ENCODE results near the gene SCN4B. TPM values are rescaled to one million over a fixed set of nuclear protein-coding genes. Genes with fewer than 3 reads are reported as not detected.

The SCN4B gene
- total RNA-seq, 4 donors from 2014 or later: 0.35 to 8.3 (median 1.4) TPM

DNA sequence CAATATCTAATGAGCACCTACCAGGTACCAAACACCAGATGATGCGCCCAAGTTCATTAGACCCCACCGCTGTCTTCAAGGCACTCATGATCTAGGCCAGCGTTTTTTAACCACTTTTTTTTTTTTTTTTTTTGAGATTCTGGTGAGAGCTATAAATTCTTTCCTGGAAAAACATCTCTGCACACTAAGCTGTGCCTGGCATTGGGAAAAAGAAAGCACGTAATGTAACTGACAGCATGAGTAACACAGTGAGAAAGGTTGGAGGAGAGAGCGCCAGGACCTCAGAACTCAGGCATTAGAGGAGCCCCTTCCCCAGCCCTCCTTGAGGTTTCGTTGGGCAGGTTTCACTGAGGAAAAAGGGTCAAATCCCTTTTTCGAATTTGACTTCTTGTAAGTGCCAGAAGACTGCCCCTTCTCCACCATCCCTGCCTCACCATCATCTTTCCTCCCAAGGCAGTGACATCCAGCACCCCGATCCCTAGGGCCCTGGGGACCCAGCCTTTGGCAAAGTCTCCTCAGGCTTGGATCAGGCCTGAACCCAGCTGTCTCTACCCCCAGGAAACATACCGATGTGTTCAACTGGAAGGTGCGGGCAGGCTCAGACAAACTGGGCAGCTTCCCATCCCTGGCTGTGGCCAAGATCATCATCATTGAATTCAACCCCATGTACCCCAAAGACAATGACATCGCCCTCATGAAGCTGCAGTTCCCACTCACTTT is 39.8 kb downstream of the SCN4B start:
- peaks cover 0 to 32% (median 0%) of the 10 kb centered on the region in 3 donors for H3K36me3 ChIP-seq
- H3K4me3 ChIP-seq: no peak overlapping the region
- TF ChIP-seq, protein P1, sequence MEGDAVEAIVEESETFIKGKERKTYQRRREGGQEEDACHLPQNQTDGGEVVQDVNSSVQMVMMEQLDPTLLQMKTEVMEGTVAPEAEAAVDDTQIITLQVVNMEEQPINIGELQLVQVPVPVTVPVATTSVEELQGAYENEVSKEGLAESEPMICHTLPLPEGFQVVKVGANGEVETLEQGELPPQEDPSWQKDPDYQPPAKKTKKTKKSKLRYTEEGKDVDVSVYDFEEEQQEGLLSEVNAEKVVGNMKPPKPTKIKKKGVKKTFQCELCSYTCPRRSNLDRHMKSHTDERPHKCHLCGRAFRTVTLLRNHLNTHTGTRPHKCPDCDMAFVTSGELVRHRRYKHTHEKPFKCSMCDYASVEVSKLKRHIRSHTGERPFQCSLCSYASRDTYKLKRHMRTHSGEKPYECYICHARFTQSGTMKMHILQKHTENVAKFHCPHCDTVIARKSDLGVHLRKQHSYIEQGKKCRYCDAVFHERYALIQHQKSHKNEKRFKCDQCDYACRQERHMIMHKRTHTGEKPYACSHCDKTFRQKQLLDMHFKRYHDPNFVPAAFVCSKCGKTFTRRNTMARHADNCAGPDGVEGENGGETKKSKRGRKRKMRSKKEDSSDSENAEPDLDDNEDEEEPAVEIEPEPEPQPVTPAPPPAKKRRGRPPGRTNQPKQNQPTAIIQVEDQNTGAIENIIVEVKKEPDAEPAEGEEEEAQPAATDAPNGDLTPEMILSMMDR (IDR thresholded peaks at IDR 0.05): no peak
- no peak for TF ChIP-seq POLR2A (IDR thresholded peaks at IDR 0.05)
- DNase-seq: no peak
- H3K27ac ChIP-seq: no peak overlapping the region
- H3K27me3 ChIP-seq: no peaks in the 10 kb centered on the region
- H3K4me1 ChIP-seq: no peaks in the 10 kb centered on the region
- H3K9me3 ChIP-seq: no peaks in the 10 kb centered on the region

DNA sequence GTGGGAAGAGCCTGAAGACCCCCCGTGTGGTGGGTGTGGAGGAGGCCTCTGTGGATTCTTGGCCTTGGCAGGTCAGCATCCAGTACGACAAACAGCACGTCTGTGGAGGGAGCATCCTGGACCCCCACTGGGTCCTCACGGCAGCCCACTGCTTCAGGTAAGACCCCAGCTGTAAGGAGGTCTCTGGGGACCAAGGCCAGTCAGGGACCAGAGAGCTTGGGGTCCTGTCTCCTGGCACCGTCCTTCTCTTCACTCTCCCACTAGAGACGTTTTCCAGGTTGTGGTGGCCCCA is 40.9 kb downstream of the SCN4B start:
- no peaks in the 10 kb centered on the region for H3K27me3 ChIP-seq
- no peak overlapping the region for H3K4me3 ChIP-seq
- no peak overlapping the region for H3K27ac ChIP-seq
- peaks cover 0 to 25% (median 0%) of the 10 kb centered on the region in 3 donors for H3K36me3 ChIP-seq
- DNase-seq: no peak
- TF ChIP-seq, protein P1 (IDR thresholded peaks at IDR 0.05): no peak
- TF ChIP-seq POLR2A (IDR thresholded peaks at IDR 0.05): no peak
- H3K4me1 ChIP-seq: no peaks in the 10 kb centered on the region
- no peaks in the 10 kb centered on the region for H3K9me3 ChIP-seq

DNA sequence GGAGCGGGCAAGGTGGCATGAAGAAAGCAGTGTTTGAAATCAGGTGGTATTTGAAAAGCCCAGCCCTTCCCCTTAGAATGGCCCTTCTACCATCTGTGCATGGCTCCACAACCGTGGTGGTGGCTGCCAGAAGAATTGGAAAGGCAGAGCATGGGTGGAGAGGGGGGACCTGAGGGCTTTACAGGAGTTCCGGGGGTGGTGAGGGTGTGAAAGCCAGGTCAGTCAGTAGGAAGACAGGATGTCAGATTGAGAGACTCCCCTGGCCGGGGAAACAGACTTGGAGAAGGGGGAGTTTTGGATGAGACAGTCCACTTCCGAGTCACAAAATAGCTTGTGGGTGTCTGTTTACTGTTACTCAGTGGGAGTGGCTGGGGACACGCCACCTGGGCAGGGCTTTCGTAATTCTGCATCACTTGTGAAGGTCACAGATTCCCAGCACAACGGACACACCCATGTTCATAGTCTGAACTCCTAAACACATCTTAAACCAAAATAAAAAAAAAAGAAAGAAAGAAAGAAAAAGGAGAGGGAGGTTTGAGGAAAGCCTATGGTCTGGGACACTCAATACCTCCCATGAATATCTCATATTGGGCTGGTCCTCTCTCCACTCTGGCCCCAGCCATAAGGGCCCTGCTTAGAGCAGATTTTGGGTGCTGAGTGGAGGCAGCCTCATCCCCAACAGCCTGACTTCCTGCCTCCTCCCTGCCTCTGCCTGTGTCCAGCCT is 41.4 kb downstream of the SCN4B start:
- Histone ChIP-seq H3K27me3 (no peaks in the 10 kb centered on the region), H3K4me3 (no peak overlapping the region), H3K36me3 (peaks cover 0 to 25% (median 0%) of the 10 kb centered on the region in 3 donors), H3K4me1 (no peaks in the 10 kb centered on the region), H3K27ac (no peak overlapping the region), H3K9me3 (no peaks in the 10 kb centered on the region)
- peak in 1 of 3 donors; percentile 66 for DNase-seq
- TF ChIP-seq, protein P1 (IDR thresholded peaks at IDR 0.05): no peak
- no peak for TF ChIP-seq POLR2A (IDR thresholded peaks at IDR 0.05)

DNA sequence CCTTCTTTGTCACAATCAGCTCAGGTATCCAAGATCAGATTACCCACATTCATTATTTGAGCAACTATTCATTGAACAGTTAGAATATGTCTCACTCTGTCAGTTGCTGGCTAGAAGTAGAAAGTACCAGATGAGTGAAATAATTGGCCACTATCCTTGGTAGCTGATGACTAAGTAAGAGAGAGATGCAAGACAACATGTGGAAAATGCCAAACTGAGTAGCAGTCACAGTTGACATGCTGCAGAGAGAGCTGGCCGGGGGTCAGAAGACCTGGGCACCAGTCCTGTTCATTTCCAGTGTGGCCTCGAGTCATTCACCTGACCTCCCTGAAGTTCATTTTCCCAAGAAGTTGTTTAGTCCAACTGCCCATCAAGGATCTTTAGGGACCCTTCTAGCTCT is 43.4 kb downstream of the SCN4B start:
- Histone ChIP-seq H3K9me3 (no peaks in the 10 kb centered on the region), H3K27ac (no peak overlapping the region), H3K27me3 (no peaks in the 10 kb centered on the region), H3K4me3 (no peak overlapping the region), H3K36me3 (peaks cover 0 to 17% (median 0%) of the 10 kb centered on the region in 3 donors), H3K4me1 (no peaks in the 10 kb centered on the region)
- no peak for TF ChIP-seq POLR2A (IDR thresholded peaks at IDR 0.05)
- TF ChIP-seq, protein P1 (IDR thresholded peaks at IDR 0.05): no peak
- DNase-seq: no peak

DNA sequence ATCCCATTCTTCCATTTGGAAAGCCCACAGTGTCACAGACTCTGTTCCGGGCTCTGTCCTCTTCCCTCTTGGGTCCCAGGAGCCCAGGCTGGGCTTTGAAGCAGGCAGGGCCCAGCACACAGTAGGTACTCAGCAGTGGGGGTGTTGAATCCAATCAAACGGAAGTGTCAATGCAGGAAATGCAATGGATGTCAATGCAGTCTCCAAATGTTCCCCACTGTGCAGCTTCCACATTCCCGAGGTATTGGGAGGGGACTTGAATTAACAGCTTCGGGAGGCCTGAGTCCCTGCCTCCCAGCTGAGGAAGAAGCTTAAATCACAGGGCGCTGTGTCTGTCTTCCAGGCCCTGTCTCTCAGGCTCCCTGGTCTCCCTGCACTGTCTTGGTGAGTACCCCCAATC is 44.1 kb downstream of the SCN4B start:
- Histone ChIP-seq H3K27me3 (no peaks in the 10 kb centered on the region), H3K36me3 (peaks cover 0 to 17% (median 0%) of the 10 kb centered on the region in 3 donors), H3K9me3 (no peaks in the 10 kb centered on the region), H3K4me3 (no peak overlapping the region), H3K27ac (no peak overlapping the region), H3K4me1 (no peaks in the 10 kb centered on the region)
- TF ChIP-seq, protein P1 (IDR thresholded peaks at IDR 0.05): no peak
- no peak for TF ChIP-seq POLR2A (IDR thresholded peaks at IDR 0.05)
- DNase-seq: no peak

Measured in Peyer's patch (tissue), 4 donors.